Stimulated activated memory B cell treated with anti-CD40 and anti-IgM and Interleukin-4, amounts not matched to agents 10 μg/mL and 1 μg/mL and 100 μg/mL, for 72 hours (primary cell): Measurements from ENCODE around the gene ROPN1B.
"Not testable (repeated sequence)": the region's sequence is repeated elsewhere in the genome, so short reads cannot be mapped to it uniquely, and the experiment has no call there.

ENCODE experiments used
- ATAC-seq: fragments of 150-1000 bp; cut with Tn5 transposase; 2 replicates; pipeline ENCODE4 v1.10.0; 2021
- H3K27ac Mint-ChIP-seq: one replicate; pipeline ENCODE4 v1.8.0; 2022; ENCODE audit warnings: mild to moderate bottlenecking, mixed read lengths
- H3K27me3 Mint-ChIP-seq: one replicate; pipeline ENCODE4 v1.8.0; 2022; ENCODE audit warnings: mixed read lengths
- H3K36me3 Mint-ChIP-seq: one replicate; pipeline ENCODE4 v1.8.0; 2022; ENCODE audit warnings: mixed read lengths
- H3K4me1 Mint-ChIP-seq: one replicate; pipeline ENCODE4 v1.8.0; 2022; ENCODE audit warnings: mixed read lengths
- H3K4me3 Mint-ChIP-seq: one replicate; pipeline ENCODE4 v1.8.0; 2022; ENCODE audit warnings: mild to moderate bottlenecking, moderate library complexity, mixed read lengths
- H3K9me3 Mint-ChIP-seq: one replicate; pipeline ENCODE4 v1.8.0; 2022; ENCODE audit warnings: mixed read lengths

The ROPN1B gene

DNA sequence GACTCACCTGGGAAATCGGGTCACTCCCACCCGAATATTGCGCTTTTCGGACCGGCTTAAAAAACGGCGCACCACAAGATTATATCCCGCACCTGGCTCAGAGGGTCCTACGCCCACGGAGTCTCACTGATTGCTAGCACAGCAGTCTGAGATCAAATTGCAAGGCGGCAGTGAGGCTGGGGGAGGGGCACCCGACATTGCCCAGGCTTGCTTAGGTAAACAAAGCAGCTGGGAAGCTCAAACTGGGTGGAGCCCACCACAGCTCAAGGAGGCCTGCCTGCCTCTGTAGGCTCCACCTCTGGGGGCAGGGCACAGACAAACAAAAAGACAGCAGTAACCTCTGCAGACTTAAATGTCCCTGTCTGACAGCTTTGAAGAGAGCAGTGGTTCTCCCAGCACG, 32.1 kb upstream of the ROPN1B start:
- ATAC-seq, H3K4me1 Mint-ChIP-seq, H3K9me3 Mint-ChIP-seq, H3K36me3 Mint-ChIP-seq, H3K27ac Mint-ChIP-seq, H3K4me3 Mint-ChIP-seq: not testable (repeated sequence)
- peaks cover 19% of the 10 kb centered on the region for H3K27me3 Mint-ChIP-seq

DNA sequence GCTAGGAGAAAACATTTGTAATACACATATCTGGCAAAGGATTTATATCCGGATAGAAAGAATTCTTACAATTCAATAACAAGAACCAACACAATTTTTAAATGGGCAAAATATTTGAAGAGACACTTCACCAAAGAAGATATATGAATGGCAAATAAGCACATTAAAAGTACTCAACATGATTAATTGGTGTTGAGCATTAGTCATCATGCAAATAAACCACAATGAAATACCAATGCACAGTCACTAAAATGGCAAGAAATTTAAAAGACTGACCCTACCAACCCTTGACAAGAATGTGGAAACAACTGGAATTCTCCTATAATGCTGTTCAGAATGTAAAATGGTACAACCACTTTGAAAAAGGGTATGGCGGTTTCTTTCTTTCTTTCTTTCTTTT, 21.2 kb upstream of the ROPN1B start:
- H3K27me3 Mint-ChIP-seq = peaks cover 31% of the 10 kb centered on the region
- not testable (repeated sequence) for H3K27ac Mint-ChIP-seq, H3K4me1 Mint-ChIP-seq, H3K36me3 Mint-ChIP-seq, H3K4me3 Mint-ChIP-seq, H3K9me3 Mint-ChIP-seq, ATAC-seq

DNA sequence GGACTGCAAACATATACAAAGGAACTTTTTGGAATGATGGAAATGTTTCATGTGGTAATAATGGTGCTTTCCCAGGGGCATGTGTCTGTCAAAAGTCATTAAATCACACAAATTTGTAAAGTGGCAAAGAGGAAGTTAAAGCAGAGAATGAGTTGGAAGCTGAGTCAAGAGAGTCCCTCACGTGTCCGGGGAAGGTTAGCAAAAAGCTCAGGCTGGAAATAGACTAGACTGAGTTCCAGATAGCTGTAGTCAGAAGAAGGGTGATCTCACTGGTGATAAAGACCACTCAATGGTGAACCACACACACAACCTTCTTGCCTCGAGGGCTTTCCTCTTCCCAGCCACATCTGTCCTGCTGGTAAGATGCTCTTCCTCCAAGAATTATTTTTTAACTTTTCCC, 20.1 kb upstream of the ROPN1B start:
- ATAC-seq = peak; percentile 68
- peaks cover 39% of the 10 kb centered on the region for H3K27me3 Mint-ChIP-seq
- H3K4me3 Mint-ChIP-seq, H3K27ac Mint-ChIP-seq, H3K9me3 Mint-ChIP-seq, H3K36me3 Mint-ChIP-seq, H3K4me1 Mint-ChIP-seq: not testable (repeated sequence)

DNA sequence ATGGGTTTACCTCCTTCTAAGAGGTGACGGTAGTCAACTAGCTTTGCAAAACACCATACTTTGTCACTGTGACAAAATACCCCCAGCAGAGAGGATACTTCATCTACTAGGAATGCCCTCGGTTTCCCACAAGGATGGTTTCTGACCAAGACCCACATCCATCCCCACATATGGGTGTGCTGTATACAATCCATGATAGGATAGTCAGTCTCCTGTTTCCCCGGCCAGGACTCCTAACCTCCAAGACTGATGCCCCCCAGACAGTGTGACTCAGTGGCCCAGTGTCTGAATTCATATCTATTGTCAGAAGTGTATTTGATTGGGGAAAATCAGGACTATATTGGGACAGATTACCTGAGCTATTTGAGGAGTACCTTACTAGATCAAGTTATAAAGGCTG, 17.8 kb upstream of the ROPN1B start:
- H3K36me3 Mint-ChIP-seq, H3K9me3 Mint-ChIP-seq, H3K4me1 Mint-ChIP-seq, H3K27ac Mint-ChIP-seq, H3K4me3 Mint-ChIP-seq, ATAC-seq: not testable (repeated sequence)
- H3K27me3 Mint-ChIP-seq = peaks cover 49% of the 10 kb centered on the region

DNA sequence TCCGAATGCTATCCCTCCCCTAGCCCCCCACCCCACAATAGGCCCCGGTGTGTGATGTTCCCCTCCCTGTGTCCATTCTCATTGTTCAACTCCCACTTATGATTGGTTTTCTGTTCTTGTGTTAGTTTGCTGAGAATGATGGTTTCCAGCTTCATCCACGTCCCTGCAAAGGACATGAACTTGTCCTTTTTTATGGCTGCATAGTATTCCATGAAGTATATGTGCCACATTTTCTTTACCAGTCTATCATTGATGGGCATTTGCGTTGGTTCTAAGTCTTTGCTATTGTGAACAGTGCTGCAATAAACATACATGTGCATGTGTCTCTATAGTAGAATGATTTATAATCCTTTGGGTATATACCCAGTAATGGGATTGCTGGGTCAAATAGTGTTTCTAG, 12.0 kb upstream of the ROPN1B start:
- not testable (repeated sequence) for H3K4me3 Mint-ChIP-seq, H3K27ac Mint-ChIP-seq, H3K9me3 Mint-ChIP-seq, H3K36me3 Mint-ChIP-seq, ATAC-seq, H3K4me1 Mint-ChIP-seq
- H3K27me3 Mint-ChIP-seq = peaks cover 44% of the 10 kb centered on the region

DNA sequence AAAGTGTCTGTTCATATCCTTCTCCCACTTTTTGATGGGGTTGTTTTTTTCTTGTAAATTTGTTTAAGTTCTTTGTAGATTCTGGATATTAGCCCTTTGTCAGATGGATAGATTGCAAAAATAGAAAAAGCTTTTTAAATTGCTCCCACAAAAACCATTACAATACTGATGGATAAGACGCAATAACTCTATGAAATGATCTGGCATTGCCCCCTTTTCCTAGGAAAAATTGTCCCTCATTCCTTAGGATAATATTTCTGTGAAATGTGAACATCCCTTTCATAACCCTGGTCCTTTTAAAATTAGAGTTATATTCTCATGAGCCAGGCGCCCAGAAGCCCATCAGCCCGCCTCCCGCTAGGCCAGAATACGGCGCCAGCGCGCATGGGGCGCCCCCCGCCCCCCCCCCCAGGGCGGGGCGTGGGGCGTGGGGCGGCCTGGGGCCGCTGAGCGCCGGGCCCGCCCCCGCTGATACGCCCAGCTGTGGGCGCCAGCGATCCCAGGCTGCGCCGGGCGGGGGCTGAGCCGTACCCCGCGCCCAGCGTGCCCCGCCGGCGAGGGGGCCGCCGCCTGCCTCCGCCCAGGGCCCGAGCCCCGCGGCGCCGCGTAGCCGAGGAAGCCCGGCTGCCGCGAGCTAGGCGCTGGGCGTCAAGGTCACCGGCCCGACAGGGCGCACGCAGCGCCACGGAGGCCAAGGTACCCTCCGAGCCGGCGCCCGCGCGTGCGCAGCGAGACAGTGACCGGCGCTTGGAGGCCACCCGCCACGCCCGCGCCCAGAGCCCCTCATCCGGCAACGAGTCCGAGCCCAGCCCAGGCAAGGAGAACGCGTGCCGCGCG, 11.1 kb upstream of the ROPN1B start:
- no peaks in the 10 kb centered on the region for H3K9me3 Mint-ChIP-seq
- no peak overlapping the region for H3K4me3 Mint-ChIP-seq
- no peaks in the 10 kb centered on the region for H3K4me1 Mint-ChIP-seq
- H3K27ac Mint-ChIP-seq = no peak overlapping the region
- ATAC-seq = no peak
- H3K27me3 Mint-ChIP-seq = peaks cover 44% of the 10 kb centered on the region
- H3K36me3 Mint-ChIP-seq = no peaks in the 10 kb centered on the region

DNA sequence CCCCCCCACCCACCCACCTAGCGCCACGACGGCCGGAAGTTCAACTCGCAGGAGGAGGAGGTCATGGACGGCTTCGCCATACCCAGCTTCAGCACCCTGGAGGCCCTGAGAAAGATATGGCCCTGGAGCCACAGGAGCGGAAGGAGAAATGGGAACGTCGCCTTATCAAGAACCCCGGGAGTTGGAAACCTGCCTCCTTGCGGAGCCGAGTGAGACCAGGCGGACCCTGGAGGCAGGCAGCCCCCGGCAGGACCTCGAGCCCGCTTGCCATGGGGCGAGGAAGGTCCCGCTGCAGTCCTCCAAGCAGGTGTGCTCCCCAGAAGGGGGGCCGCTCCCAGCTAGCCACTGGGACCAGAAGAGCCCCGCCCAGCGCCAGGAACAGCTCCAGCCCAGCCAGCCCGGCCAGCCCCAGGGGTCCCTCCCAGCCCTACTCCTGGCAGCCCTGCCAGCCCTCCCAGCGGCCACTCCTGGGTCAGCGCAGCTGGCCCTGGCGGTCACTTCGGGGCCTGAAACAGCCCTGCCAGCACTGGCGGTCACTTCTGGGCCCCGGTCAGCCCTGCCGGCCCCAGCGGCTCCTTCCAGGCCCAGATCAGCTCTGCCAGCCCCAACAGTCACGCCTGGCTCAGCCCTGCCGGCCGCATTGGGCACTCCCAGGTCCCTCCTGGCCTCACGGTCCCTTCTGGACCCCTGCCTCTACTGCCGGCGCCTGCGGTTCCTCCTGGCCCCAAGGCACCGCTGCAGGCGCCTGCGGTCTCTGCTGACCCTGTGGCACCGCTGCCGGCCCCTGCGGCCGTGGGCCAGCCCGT, 10.3 kb upstream of the ROPN1B start:
- no peaks in the 10 kb centered on the region for H3K36me3 Mint-ChIP-seq
- no peak overlapping the region for H3K27ac Mint-ChIP-seq
- H3K27me3 Mint-ChIP-seq = peaks cover 39% of the 10 kb centered on the region
- H3K9me3 Mint-ChIP-seq = no peaks in the 10 kb centered on the region
- H3K4me3 Mint-ChIP-seq = no peak overlapping the region
- ATAC-seq = peak; percentile 21
- no peaks in the 10 kb centered on the region for H3K4me1 Mint-ChIP-seq

DNA sequence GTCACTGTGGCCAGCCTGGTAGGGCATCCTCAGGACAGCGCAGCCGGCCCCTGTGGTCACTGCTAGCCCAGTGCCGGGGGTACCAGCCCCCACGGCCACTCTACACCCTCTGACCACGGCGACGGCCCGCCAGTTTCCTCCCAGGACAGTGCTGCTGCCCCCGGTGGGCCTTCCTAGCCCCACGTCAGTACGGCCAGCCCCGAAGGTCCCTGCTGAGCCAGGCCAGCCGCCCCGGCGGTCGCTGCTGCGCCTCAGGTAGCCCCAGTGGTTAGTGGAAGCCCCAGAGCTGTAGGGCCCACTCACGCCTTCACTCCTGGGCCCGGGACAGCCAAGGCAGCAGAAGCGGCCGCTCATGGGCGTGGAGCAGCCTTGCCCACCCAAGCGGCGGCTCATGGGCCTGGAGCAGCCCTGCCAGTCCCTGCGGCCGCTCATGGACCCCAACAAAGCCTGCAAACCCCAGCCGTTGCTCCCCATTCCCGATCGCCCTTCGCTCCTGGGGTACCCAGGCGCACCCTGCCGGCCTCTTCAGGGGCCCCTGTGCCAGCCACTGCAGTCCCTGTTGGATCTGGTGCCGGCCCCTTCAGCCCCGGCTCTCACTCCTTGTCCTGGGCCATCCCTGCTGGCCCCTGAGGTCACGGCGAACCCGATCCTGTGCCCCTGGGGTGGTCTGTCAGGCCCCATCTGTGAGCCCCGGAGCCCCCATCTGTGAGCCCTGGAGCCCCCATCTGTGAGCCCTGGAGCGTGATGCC, 9.5 kb upstream of the ROPN1B start:
- Mint-ChIP-seq H3K4me1 (no peaks in the 10 kb centered on the region), H3K4me3 (no peak overlapping the region), H3K27me3 (peaks cover 36% of the 10 kb centered on the region), H3K9me3 (no peaks in the 10 kb centered on the region), H3K27ac (no peak overlapping the region), H3K36me3 (no peaks in the 10 kb centered on the region)
- ATAC-seq = no peak

DNA sequence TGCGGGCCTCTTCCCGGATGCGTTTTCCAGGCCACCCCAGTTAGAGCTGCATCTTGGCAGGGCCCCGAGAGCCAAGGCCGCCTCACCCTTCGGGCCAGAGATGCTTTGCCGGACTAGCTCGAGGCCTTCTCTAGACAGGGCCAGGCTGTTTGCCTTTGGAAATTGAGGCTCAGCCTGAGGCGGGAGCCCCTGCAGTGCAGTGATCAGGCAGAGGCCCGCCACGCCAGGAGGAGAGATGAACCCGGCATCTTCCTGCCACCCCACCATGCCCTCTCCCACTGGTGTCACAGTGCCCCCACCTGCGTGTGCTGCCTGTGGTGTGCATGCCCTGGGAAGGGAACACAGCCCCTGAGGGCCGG, 8.9 kb upstream of the ROPN1B start:
- Mint-ChIP-seq H3K36me3 (no peaks in the 10 kb centered on the region), H3K9me3 (no peaks in the 10 kb centered on the region), H3K27me3 (peaks cover 36% of the 10 kb centered on the region), H3K27ac (no peak overlapping the region), H3K4me1 (no peaks in the 10 kb centered on the region), H3K4me3 (no peak overlapping the region)
- no peak for ATAC-seq

DNA sequence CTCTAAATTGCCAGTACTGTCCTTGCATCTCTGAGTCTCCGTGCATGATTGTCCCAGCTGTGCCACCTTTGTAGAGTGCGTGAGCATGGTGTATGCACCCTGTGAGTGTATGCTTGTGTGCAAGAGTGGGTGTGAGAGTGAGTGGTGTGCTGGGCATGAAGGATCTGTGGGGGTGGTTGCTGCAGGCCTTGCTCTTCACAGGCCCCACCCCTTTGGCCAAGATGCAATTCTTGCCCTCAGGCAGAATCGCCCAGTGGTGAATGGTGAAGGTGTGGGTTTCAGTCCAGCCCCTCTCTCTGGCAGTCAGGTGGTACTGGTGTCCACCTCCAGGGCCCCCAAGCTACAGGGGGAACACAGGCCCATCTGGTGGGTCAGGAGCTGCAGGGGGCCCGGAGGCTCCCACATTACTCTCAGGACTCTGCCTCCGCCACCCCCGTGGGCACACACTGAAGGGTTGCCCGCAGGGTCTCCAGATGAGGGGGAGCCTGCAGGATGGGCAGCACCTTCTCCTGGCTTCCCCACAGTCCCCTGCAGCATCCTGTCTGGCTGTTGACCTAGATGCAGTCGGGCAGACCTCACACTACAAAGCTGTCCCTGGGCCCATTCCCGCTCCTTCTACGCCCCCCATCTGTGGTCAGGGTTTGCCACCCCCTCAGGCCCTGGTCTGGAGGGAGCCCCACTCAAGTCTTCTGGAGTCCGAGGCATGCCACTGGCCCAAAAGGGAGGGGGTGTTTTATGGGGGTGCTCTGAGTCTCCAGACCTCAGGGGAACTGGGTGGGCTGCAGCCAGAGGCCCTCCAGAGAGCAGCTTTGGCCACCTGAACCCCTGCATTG, 8.3 kb upstream of the ROPN1B start:
- Mint-ChIP-seq H3K9me3 (no peaks in the 10 kb centered on the region), H3K27me3 (peaks cover 29% of the 10 kb centered on the region), H3K4me1 (no peaks in the 10 kb centered on the region), H3K27ac (no peak overlapping the region), H3K4me3 (no peak overlapping the region), H3K36me3 (no peaks in the 10 kb centered on the region)
- ATAC-seq = no peak

DNA sequence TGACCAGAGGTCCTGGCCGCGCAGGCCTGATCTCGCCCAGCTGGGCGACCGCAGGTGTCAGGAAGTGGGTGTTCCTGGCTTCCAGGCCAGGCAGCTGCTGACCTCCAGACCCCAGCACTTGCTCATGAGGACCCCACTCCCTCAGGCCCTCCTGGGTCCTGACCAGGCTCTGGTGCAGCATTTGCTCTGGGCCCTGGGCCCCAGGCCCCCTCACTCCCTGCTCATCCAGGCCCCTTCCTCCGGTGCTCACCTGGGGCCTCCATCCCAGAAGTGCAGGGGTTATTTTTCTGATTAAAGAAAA, 7.7 kb upstream of the ROPN1B start:
- H3K4me1 Mint-ChIP-seq = no peaks in the 10 kb centered on the region
- H3K27ac Mint-ChIP-seq = no peak overlapping the region
- H3K9me3 Mint-ChIP-seq = no peaks in the 10 kb centered on the region
- no peak for ATAC-seq
- no peak overlapping the region for H3K4me3 Mint-ChIP-seq
- peaks cover 27% of the 10 kb centered on the region for H3K27me3 Mint-ChIP-seq
- no peaks in the 10 kb centered on the region for H3K36me3 Mint-ChIP-seq

DNA sequence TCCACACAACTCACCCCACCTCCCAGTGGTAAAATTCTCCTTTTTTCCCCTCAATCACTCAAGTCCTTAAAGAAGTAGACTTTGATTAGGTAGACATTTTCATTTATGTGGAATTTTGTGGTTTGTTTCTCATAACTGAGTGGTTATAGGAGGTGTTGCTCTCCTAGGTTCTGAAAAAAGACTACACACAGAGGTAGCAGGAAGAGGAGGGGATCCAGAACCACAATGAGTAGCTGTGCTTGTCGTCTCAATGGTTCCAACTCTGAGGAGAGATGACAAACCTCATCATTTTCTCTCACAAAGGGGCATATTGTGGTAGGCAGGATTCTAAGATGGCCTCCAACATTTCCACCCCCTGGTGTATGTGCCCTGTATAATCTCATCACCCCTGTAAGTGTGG, 5.1 kb upstream of the ROPN1B start:
- not testable (repeated sequence) for ATAC-seq, H3K27ac Mint-ChIP-seq, H3K4me1 Mint-ChIP-seq, H3K4me3 Mint-ChIP-seq, H3K9me3 Mint-ChIP-seq, H3K36me3 Mint-ChIP-seq
- H3K27me3 Mint-ChIP-seq = peaks cover 17% of the 10 kb centered on the region

DNA sequence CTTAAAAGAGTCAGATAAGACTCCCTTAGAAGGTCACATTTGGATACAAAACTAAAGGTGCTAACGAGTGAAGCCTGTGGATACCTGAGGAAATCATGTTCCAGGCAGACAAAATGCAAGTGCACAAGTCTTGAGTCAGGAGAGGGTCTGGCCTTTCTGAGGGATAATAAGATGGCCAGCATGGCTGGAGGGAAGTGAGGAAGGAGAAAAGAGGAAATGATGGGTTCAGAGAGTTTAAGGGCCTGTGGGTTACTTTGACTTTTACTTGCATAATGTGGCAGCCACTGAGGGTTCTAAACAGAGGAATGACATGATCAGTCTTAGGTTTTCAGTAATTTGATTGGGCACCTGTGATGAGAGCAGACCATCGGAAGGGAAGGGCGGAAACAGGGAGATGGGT, 3.5 kb upstream of the ROPN1B start:
- ATAC-seq = no peak
- Mint-ChIP-seq H3K27me3 (peaks cover 4% of the 10 kb centered on the region), H3K4me3 (no peak overlapping the region), H3K36me3 (no peaks in the 10 kb centered on the region), H3K4me1 (no peaks in the 10 kb centered on the region), H3K27ac (no peak overlapping the region), H3K9me3 (no peaks in the 10 kb centered on the region)

DNA sequence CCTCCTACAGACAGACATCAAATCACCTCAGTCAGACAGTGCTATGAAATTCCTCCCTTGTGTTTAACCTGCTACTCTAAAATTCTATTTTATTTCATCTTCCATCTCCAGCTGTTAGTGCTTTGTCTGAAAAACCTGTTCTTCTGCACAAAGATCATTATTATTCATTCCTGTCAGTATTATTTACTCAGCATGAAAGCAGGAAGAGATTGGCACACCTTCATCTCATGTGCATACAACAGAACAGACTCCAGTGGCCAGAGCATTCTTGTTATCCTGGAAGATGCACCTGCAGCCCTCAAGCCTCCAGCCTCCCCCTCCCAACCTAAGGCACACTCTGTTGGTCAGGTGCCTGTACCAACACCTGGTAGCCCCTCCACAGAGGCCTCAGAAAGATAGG, 1.8 kb upstream of the ROPN1B start:
- Mint-ChIP-seq H3K4me3 (no peak overlapping the region), H3K27ac (no peak overlapping the region), H3K9me3 (no peaks in the 10 kb centered on the region), H3K4me1 (peaks cover 3% of the 10 kb centered on the region), H3K36me3 (no peaks in the 10 kb centered on the region), H3K27me3 (peaks cover 8% of the 10 kb centered on the region)
- ATAC-seq = no peak

DNA sequence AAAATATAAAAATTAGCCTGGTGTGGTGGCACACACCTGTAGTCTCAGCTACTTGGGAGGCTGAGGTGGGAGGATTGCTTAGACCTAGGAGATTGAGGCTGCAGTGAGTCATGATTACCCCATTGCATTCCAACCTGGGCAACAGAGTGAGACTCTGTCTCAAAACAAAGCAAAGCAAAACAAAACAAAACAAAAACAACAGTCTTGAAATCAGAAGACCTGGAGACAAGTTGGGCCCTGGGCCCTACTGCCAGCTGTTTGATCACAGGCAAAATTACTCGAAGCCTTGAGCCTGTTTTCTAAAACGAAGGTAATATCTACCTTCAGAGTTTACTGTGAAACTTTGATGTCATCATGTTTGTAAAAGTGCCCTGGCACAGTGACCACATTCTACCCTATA, 857 bp upstream of the ROPN1B start:
- not testable (repeated sequence) for H3K36me3 Mint-ChIP-seq, H3K27ac Mint-ChIP-seq, H3K9me3 Mint-ChIP-seq, ATAC-seq, H3K4me3 Mint-ChIP-seq, H3K4me1 Mint-ChIP-seq
- peaks cover 13% of the 10 kb centered on the region for H3K27me3 Mint-ChIP-seq
